K562 (cell line): ENCODE data around the gene VPS26A. TPM values are rescaled to one million over a fixed set of nuclear protein-coding genes. Genes with fewer than 3 reads are reported as not detected.
A peak's percentile ranks its signal among the peaks of the same experiment; 100 is the strongest.

Experiments used
- ARID3B ChIP-seq: fragments of 250-450 bp; sonication (Bioruptor Pico); IDR thresholded peaks from 2 replicates; pipeline ENCODE4 v1.4.0; 2020; ENCODE audit warnings: borderline replicate concordance
- BCLAF1 ChIP-seq, 2 experiments: fragments of 450-650 bp in 1 of 2; IDR thresholded peaks; 2 replicates each; pipeline ENCODE4 v1.6.1; 2011 to 2017; ENCODE audit warnings: low read depth in 2 of 2, antibody characterized with exemption in 1 of 2, borderline replicate concordance in 1 of 2, low read length in 1 of 2, mild to moderate bottlenecking in 1 of 2, mixed read lengths in 1 of 2; ENCODE audit not compliant: control insufficient read depth in 1 of 2
- DIDO1 ChIP-seq: fragments of 450-650 bp; IDR thresholded peaks from 2 replicates; pipeline ENCODE4 v1.6.1; 2016; ENCODE audit warnings: low read depth, missing biosample characterization, missing genetic modification characterization
- HLTF ChIP-seq: fragments of 450-650 bp; IDR thresholded peaks from 2 replicates; pipeline ENCODE4 v1.6.1; 2016
- MAX ChIP-seq: sonication (generic); formaldehyde crosslinking; IDR thresholded peaks from 2 replicates; pipeline ENCODE4 v1.9.0; 2022; ENCODE audit warnings: mild to moderate bottlenecking, missing genetic modification reagents
- MAZ ChIP-seq, 2 experiments: fragments of 450-650 bp in 1 of 2; sonication (generic) in 1 of 2; formaldehyde crosslinking; IDR thresholded peaks in 1 of 2; conservative IDR thresholded peaks in 1 of 2; 2 replicates each; pipeline versions ENCODE4 v1.4.0 to v1.5.0; 2020; ENCODE audit warnings: mild to moderate bottlenecking in 1 of 2, missing genetic modification reagents in 1 of 2
- NR1H2 ChIP-seq: sonication (generic); formaldehyde crosslinking; IDR thresholded peaks from 2 replicates; pipeline ENCODE4 v1.4.0; 2020; ENCODE audit warnings: mild to moderate bottlenecking, missing genetic modification reagents
- NR4A1 ChIP-seq, 2 experiments: fragments of 250-450 bp in 1 of 2; fragments of 450-650 bp in 1 of 2; sonication (Bioruptor Pico) in 1 of 2; IDR thresholded peaks; 2 replicates each; pipeline versions ENCODE4 v1.4.0 to v1.6.1; 2016 to 2020; ENCODE audit warnings: mild to moderate bottlenecking in 2 of 2, missing compliant biosample characterization in 1 of 2, missing genetic modification characterization in 1 of 2, moderate library complexity in 1 of 2
- SMARCB1 ChIP-seq: IDR thresholded peaks from 2 replicates; pipeline ENCODE4 v1.6.1; 2011; ENCODE audit warnings: improper control_type of control experiment, low read depth; ENCODE audit not compliant: insufficient read length
- TAF1 ChIP-seq: IDR thresholded peaks from 2 replicates; pipeline ENCODE4 v1.6.1; 2011; ENCODE audit warnings: mild to moderate bottlenecking, low read length, moderate library complexity; ENCODE audit not compliant: insufficient read depth, control insufficient read depth, severe bottlenecking; ENCODE audit errors: extremely low read depth
- USF2 ChIP-seq: sonication (generic); formaldehyde crosslinking; IDR thresholded peaks from 2 replicates; pipeline ENCODE4 v1.5.0; 2020; ENCODE audit warnings: missing genetic modification reagents
- ZNF175 ChIP-seq: fragments of 200-800 bp; sonication (Bioruptor generic); IDR thresholded peaks from 2 replicates; pipeline ENCODE4 v1.6.1; 2016; ENCODE audit warnings: low read depth, mild to moderate bottlenecking, missing genetic modification characterization, missing compliant biosample characterization
- ZNF212 ChIP-seq: fragments of 450-650 bp; formaldehyde crosslinking; IDR thresholded peaks from 2 replicates; pipeline ENCODE4 v1.4.0; 2020; ENCODE audit warnings: mild to moderate bottlenecking
- ZNF217 ChIP-seq: sonication (generic); formaldehyde crosslinking; IDR thresholded peaks from 2 replicates; pipeline ENCODE4 v1.8.0; 2022; ENCODE audit warnings: mild to moderate bottlenecking, missing genetic modification reagents
- ZNF384 ChIP-seq: IDR thresholded peaks from 2 replicates; pipeline ENCODE4 v1.6.1; 2012; ENCODE audit warnings: low read depth, low read length, improper control_type of control experiment
- ZNF592 ChIP-seq: fragments of 450-650 bp; IDR thresholded peaks from 2 replicates; pipeline ENCODE4 v1.6.1; 2017; ENCODE audit warnings: antibody characterized with exemption, mild to moderate bottlenecking
- polyA plus RNA-seq, 8 experiments: library from polyadenylated mRNA; depleted of rRNA in 4 of 8; stranded (reverse) in 5 of 8; unstranded in 3 of 8; fragments of >200 nt; fragmentation: Nextera tagmentation in 2 of 8; fragmentation: Illumina TruSeq in 1 of 8; extraction: Ambion mirVana in 2 of 8; extraction: Trizol in 1 of 8; gene quantifications; 2 replicates each; pipeline versions ENCODE4 v1.2.1 to v1.2.3, GENCODE V29; 2011 to 2014; ENCODE audit warnings: inconsistent platforms in 1 of 8, missing spikeins in 1 of 8
- total RNA-seq, 7 experiments: library from RNA; depleted of rRNA in 6 of 7; stranded (reverse); fragments of >200 nt in 6 of 7; fragmentation: Illumina TruSeq in 2 of 7; extraction: Trizol in 2 of 7; gene quantifications; 2 replicates each; pipeline versions ENCODE4 v1.2.1 to v1.2.3, GENCODE V29; 2011 to 2021; ENCODE audit warnings: low replicate concordance in 1 of 7

Gene VPS26A
- total and polyA plus RNA-seq, 9 of the 15 experiments (the other 6 are each of a cell fraction or from before 2014, with no cell fraction given): 47.1 to 137 (median 69.3) TPM

GRCh38 chr10:69088801-69089501 lies 35.0 kb upstream of the VPS26A start (continued):
- TF ChIP-seq BCLAF1 (IDR thresholded peaks at IDR 0.05; ENCODE audit: borderline replicate concordance in 1 of 2, control insufficient read depth in 1 of 2, low read depth in 2 of 2, low read length in 1 of 2) (no peak), ZNF175 (CRISPR knock-in tag) (no peak; the same call in 1 of the 2 replicates), ZNF217 (CRISPR knock-in tag) (no peak), ZNF384 (no peak), TAF1 (no peak), MAZ (CRISPR knock-in tag; conservative IDR thresholded peaks at IDR 0.05 in 1 of 2, IDR thresholded peaks at IDR 0.05 in 1 of 2) (peak in 1 of 2 experiments; percentile 25; a peak in 1 of 4 replicates), MAX (CRISPR knock-in tag) (no peak), USF2 (CRISPR knock-in tag) (no peak), ARID3B (CRISPR knock-in tag) (no peak), ZNF212 (no peak), ZNF592 (peak; percentile 69), NR1H2 (CRISPR knock-in tag) (no peak), SMARCB1 (no peak), DIDO1 (tag) (no peak), HLTF (no peak), NR4A1 (CRISPR knock-in tag; IDR thresholded peaks at IDR 0.05) (no peak), NR4A1 (tag; IDR thresholded peaks at IDR 0.05) (no peak)
